Measurements from ENCODE around the gene TSC22D3.

- TF ChIP-seq CTCF (conservative IDR thresholded peaks at IDR 0.05 in 1 of 2, IDR thresholded peaks at IDR 0.05 in 1 of 2; ENCODE audit: low read depth in 1 of 2, low read length in 2 of 2) = no peak
- no peak for TF ChIP-seq EZH2 (IDR thresholded peaks at IDR 0.05; ENCODE audit: low read length, missing control alignments)
Observed at GRCh38 chrX:107747596-107748161, 27.9 kb downstream of the TSC22D3 start.
